ENCODE results near the gene MRPS18A. TPM values are rescaled to one million over a fixed set of nuclear protein-coding genes. Genes with fewer than 3 reads are reported as not detected.
A peak's percentile ranks its signal among the peaks of the same experiment; 100 is the strongest.

Gene MRPS18A
- total RNA-seq, 1 experiment from 2014 or later, result 125 TPM

- in situ Hi-C loops (cut with HindIII; ENCODE audit: low pct_unique_long_range_greater_than_20kb, low sequenced_read_pairs), result no loop called here
- DNase-seq (ENCODE audit: low read depth), result no peak
Observed at GRCh38 chr6:43679057-43679456, 8.5 kb downstream of the MRPS18A start.

GRCh38 chr6:43678341-43678740 is 9.2 kb downstream of the MRPS18A start:
- DNase-seq (ENCODE audit: low read depth), result no peak
- in situ Hi-C loops (cut with HindIII; ENCODE audit: low pct_unique_long_range_greater_than_20kb, low sequenced_read_pairs), result no loop called here

- in situ Hi-C loops (cut with HindIII; ENCODE audit: low pct_unique_long_range_greater_than_20kb, low sequenced_read_pairs), result no loop called here
- DNase-seq (ENCODE audit: low read depth), result no peak
Observed at GRCh38 chr6:43677759-43678158, 9.8 kb downstream of the MRPS18A start.

GRCh38 chr6:43676962-43677606 is 10.5 kb downstream of the MRPS18A start:
- no peak for DNase-seq (ENCODE audit: low read depth)
- in situ Hi-C loops (cut with HindIII; ENCODE audit: low pct_unique_long_range_greater_than_20kb, low sequenced_read_pairs), result no loop called here

- no peak for DNase-seq (ENCODE audit: low read depth)
- in situ Hi-C loops (cut with HindIII; ENCODE audit: low pct_unique_long_range_greater_than_20kb, low sequenced_read_pairs), result no loop called here
Observed at GRCh38 chr6:43674921-43675320, 12.7 kb downstream of the MRPS18A start.

GRCh38 chr6:43674291-43674690 is 13.3 kb downstream of the MRPS18A start:
- DNase-seq (ENCODE audit: low read depth), result no peak
- in situ Hi-C loops (cut with HindIII; ENCODE audit: low pct_unique_long_range_greater_than_20kb, low sequenced_read_pairs), result no loop called here

- in situ Hi-C loops (cut with HindIII; ENCODE audit: low pct_unique_long_range_greater_than_20kb, low sequenced_read_pairs), result no loop called here
- DNase-seq (ENCODE audit: low read depth), result no peak
Observed at GRCh38 chr6:43673444-43674084, 14.0 kb downstream of the MRPS18A start.

- in situ Hi-C loops (cut with HindIII; ENCODE audit: low pct_unique_long_range_greater_than_20kb, low sequenced_read_pairs), result no loop called here
- peak; percentile 26 for DNase-seq (ENCODE audit: low read depth)
Observed at GRCh38 chr6:43671801-43672690, 15.5 kb downstream of the MRPS18A start.

- in situ Hi-C loops (cut with HindIII; ENCODE audit: low pct_unique_long_range_greater_than_20kb, low sequenced_read_pairs), result no loop called here
- DNase-seq (ENCODE audit: low read depth), result no peak
Observed at GRCh38 chr6:43671011-43671800, 16.4 kb downstream of the MRPS18A start.

- in situ Hi-C loops (cut with HindIII; ENCODE audit: low pct_unique_long_range_greater_than_20kb, low sequenced_read_pairs), result no loop called here
- DNase-seq (ENCODE audit: low read depth), result no peak
Observed at GRCh38 chr6:43670623-43670986, 17.0 kb downstream of the MRPS18A start.

- in situ Hi-C loops (cut with HindIII; ENCODE audit: low pct_unique_long_range_greater_than_20kb, low sequenced_read_pairs), result no loop called here
- peak; percentile 39 for DNase-seq (ENCODE audit: low read depth)
Observed at GRCh38 chr6:43669922-43670622, 17.5 kb downstream of the MRPS18A start.

- no peak for DNase-seq (ENCODE audit: low read depth)
- in situ Hi-C loops (cut with HindIII; ENCODE audit: low pct_unique_long_range_greater_than_20kb, low sequenced_read_pairs), result no loop called here
Observed at GRCh38 chr6:43669050-43669921, 18.3 kb downstream of the MRPS18A start.

GRCh38 chr6:43668151-43669028 is 19.2 kb downstream of the MRPS18A start:
- in situ Hi-C loops (cut with HindIII; ENCODE audit: low pct_unique_long_range_greater_than_20kb, low sequenced_read_pairs), result no loop called here
- DNase-seq (ENCODE audit: low read depth), result peak; percentile 97

GRCh38 chr6:43667245-43668150 is 20.1 kb downstream of the MRPS18A start:
- DNase-seq (ENCODE audit: low read depth), result peak; percentile 85
- in situ Hi-C loops (cut with HindIII; ENCODE audit: low pct_unique_long_range_greater_than_20kb, low sequenced_read_pairs), result no loop called here

- in situ Hi-C loops (cut with HindIII; ENCODE audit: low pct_unique_long_range_greater_than_20kb, low sequenced_read_pairs), result no loop called here
Observed at GRCh38 chr6:43666196-43666920, 21.2 kb downstream of the MRPS18A start.

More at GRCh38 chr6:43666196-43666920, 21.2 kb downstream of the MRPS18A start:
- no peak for DNase-seq (ENCODE audit: low read depth)
